ENCODE results near the gene SRSF1. TPM values are rescaled to one million over a fixed set of nuclear protein-coding genes. Genes with fewer than 3 reads are reported as not detected.

Gene SRSF1
- polyA plus RNA-seq, 1 donor, result 213 TPM

DNA sequence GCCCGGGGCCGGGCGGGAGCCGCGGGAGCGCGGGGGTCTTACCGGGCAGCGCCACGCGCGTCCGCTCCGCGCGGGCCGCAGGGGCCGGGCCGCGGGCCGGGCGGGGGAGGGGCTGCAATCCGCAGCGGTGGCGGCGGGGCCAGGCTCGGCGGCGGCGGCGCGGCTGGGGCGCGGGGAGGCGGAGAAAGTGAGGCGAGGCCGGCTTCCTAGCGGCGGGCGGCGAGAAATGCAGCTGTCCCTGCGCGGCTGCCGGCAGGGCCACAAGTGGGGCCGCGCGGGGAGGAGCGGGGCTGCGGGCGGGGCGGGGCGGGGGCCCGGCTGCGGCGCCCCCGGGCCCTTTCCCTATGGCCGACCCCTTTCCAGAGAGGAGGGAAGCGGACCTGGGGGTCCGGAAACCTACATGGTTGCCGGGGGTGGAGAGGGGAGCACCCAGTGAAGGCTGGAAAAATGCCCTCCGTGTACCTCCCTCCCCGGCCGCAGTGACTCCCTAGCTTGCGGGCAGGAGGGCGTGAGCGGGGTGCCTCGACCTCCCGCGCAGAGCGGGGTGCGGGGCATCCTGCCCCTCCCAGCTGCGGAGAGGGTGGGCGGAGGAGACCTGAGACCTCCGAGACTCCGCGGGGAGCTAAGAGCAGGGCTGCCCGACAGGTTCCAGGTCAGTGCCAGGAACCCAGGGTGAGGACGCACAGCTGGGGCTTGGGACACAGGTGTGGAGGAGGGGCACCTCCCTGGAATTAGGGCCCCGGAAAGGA is 51.7 kb downstream of the SRSF1 start, which contains the start of gene CUEDC1:
TSS of gene CUEDC1 (minus strand) at position 230 of the 749 bp plus-strand sequence. CDS start 69,848 bp downstream, outside the sequence.
- Histone ChIP-seq H3K36me3 (ENCODE audit: control insufficient read depth, insufficient read depth, low read length) (no peaks in the 10 kb centered on the region), H3K4me3 (ENCODE audit: low read length) (peak within 1 kb of the TSS; percentile 63), H3K27ac (ENCODE audit: low read length) (peak within 1 kb of the TSS; percentile 48), H3K9me3 (ENCODE audit: control insufficient read depth, low read depth, low read length) (no peaks in the 10 kb centered on the region), H3K4me1 (ENCODE audit: control insufficient read depth, insufficient read depth, low read length) (peaks cover 18% of the 10 kb centered on the region), H3K27me3 (ENCODE audit: control insufficient read depth, insufficient read depth, low read length) (peaks cover 14% of the 10 kb centered on the region)
- no CpG with 5 or more reads among the region's 79 CpGs for WGBS (ENCODE audit: insufficient coverage, low lambda C conversion rate)
- DNase-seq, result peak; percentile 27 to 67

- H3K27me3 ChIP-seq (ENCODE audit: control insufficient read depth, insufficient read depth, low read length), result peaks cover 14% of the 10 kb centered on the region
- H3K9me3 ChIP-seq (ENCODE audit: control insufficient read depth, low read depth, low read length), result no peaks in the 10 kb centered on the region
- peaks cover 20% of the 10 kb centered on the region for H3K4me1 ChIP-seq (ENCODE audit: control insufficient read depth, insufficient read depth, low read length)
- WGBS (ENCODE audit: insufficient coverage, low lambda C conversion rate), result no CpG with 5 or more reads among the region's 85 CpGs
- H3K36me3 ChIP-seq (ENCODE audit: control insufficient read depth, insufficient read depth, low read length), result no peaks in the 10 kb centered on the region
- H3K4me3 ChIP-seq (ENCODE audit: low read length), result peak overlapping the region; percentile 29
- peak; percentile 23 to 56 for DNase-seq
- H3K27ac ChIP-seq (ENCODE audit: low read length), result peak overlapping the region; percentile 20
Measured at GRCh38 chr17:57954397-57955182, 52.5 kb downstream of the SRSF1 start.

DNA sequence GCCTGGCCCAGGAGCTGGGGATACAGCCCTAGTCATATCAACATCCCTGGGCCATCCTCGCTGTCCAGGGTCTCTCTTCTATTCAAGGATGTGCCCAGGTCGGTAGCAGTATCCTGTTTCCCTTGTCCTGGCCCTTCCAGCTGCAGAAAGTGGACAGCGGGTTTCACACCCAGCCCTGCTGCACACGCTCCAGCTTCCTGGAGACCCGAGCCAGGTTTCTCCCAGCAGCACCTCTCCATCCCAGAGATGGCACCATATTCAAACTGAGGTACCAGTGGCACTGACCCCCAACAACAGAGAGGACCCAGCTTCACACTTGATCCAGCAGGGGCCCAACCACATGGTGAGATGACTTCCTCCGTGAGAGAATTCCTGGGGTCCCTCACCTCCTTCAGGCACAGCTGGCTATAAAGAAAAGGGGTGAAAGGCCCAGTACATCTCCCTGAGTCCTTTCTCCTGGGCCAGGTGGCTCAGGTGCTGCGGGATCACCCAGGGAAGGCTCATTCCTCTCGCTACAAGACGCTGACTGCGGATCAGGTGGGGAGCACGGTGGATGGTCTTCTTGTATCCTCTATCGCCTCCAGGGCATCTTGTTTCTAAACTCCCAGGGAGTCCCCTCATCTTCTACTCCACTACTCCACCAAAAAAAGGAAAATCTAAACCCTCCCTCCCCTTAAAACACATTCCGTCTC is 53.2 kb downstream of the SRSF1 start:
- peak overlapping the region; percentile 29 for H3K4me3 ChIP-seq (ENCODE audit: low read length)
- no peaks in the 10 kb centered on the region for H3K9me3 ChIP-seq (ENCODE audit: control insufficient read depth, low read depth, low read length)
- peak overlapping the region; percentile 20 for H3K27ac ChIP-seq (ENCODE audit: low read length)
- peaks cover 14% of the 10 kb centered on the region for H3K27me3 ChIP-seq (ENCODE audit: control insufficient read depth, insufficient read depth, low read length)
- WGBS (ENCODE audit: insufficient coverage, low lambda C conversion rate), result no CpG with 5 or more reads among the region's 13 CpGs
- no peaks in the 10 kb centered on the region for H3K36me3 ChIP-seq (ENCODE audit: control insufficient read depth, insufficient read depth, low read length)
- DNase-seq, result no peak
- peaks cover 24% of the 10 kb centered on the region for H3K4me1 ChIP-seq (ENCODE audit: control insufficient read depth, insufficient read depth, low read length)

Other genes starting within 250 kb of the SRSF1 start
- 40.3 TPM for gene MRPS23, start 157.2 kb downstream of the SRSF1 start, polyA plus RNA-seq
- gene CUEDC1, start 51.8 kb downstream of the SRSF1 start, polyA plus RNA-seq, result 17.1 TPM
- 52.2 TPM for gene VEZF1, start 19.0 kb downstream of the SRSF1 start, polyA plus RNA-seq
- gene DYNLL2, start 76.2 kb upstream of the SRSF1 start, polyA plus RNA-seq, result 48.8 TPM
- gene OR4D1, start 141.1 kb upstream of the SRSF1 start, polyA plus RNA-seq, result 0.01 TPM
- not detected for gene OR4D2, start 159.7 kb upstream of the SRSF1 start, polyA plus RNA-seq
- 0.24 TPM for gene EPX, start 185.5 kb upstream of the SRSF1 start, polyA plus RNA-seq
- gene MKS1, start 212.0 kb upstream of the SRSF1 start, polyA plus RNA-seq, result 27.1 TPM
- gene LPO, start 231.3 kb upstream of the SRSF1 start, polyA plus RNA-seq, result 0.37 TPM

All from large intestine (tissue), 3 donors.